CD4-positive, alpha-beta T cell treated with Interleukin-4 for 4 hours (primary cell): ENCODE results near the gene GABARAPL2.
A peak's percentile ranks its signal among the peaks of the same experiment; 100 is the strongest.

ENCODE experiments used
- DNase-seq: peaks from one replicate; pipeline ENCODE4 v3.0.0-alpha.2; 2020

Gene GABARAPL2

GRCh38 chr16:75593825-75594820 is 27.9 kb downstream of the GABARAPL2 start:
- no peak for DNase-seq

- DNase-seq = no peak
Observed at GRCh38 chr16:75599452-75600277, 33.5 kb downstream of the GABARAPL2 start.

GRCh38 chr16:75603241-75603640 is 37.1 kb downstream of the GABARAPL2 start:
- no peak for DNase-seq

GRCh38 chr16:75606507-75606906 is 40.3 kb downstream of the GABARAPL2 start:
- no peak for DNase-seq

GRCh38 chr16:75614066-75614897 is 48.1 kb downstream of the GABARAPL2 start:
- no peak for DNase-seq

GRCh38 chr16:75615619-75616018 is 49.4 kb downstream of the GABARAPL2 start:
- no peak for DNase-seq

- peak; percentile 52 for DNase-seq
Observed at GRCh38 chr16:75616521-75617010, 50.4 kb downstream of the GABARAPL2 start.

GRCh38 chr16:75617121-75617520 is 50.9 kb downstream of the GABARAPL2 start:
- no peak for DNase-seq

GRCh38 chr16:75618780-75619179 is 52.6 kb downstream of the GABARAPL2 start:
- DNase-seq = no peak

GRCh38 chr16:75620326-75621169 is 54.4 kb downstream of the GABARAPL2 start:
- DNase-seq = peak; percentile 84

GRCh38 chr16:75621170-75621477 is 54.9 kb downstream of the GABARAPL2 start:
- peak; percentile 42 for DNase-seq

GRCh38 chr16:75622761-75623605 is 56.8 kb downstream of the GABARAPL2 start, which contains the start of gene ADAT1:
ADAT1 (minus strand) TSS chr16:75623281; CDS start chr16:75620799, 2,482 bp downstream.
- DNase-seq = peak; percentile 95

GRCh38 chr16:75624921-75625334 is 58.7 kb downstream of the GABARAPL2 start:
- DNase-seq = no peak

GRCh38 chr16:75626806-75627205 is 60.6 kb downstream of the GABARAPL2 start:
- no peak for DNase-seq
